Activated CD8-positive, alpha-beta T cell treated with anti-CD3 and anti-CD28 coated beads, Interleukin-2, amount 10 ng/mL, durations not matched to agents 7 days and 5 days (primary cell): ENCODE measurements around the gene ANKRD45. TPM values are rescaled to one million over a fixed set of nuclear protein-coding genes. Genes with fewer than 3 reads are reported as not detected.
"Not testable (repeated sequence)": the region's sequence is repeated elsewhere in the genome, so short reads cannot be mapped to it uniquely, and the experiment has no call there.

Experiments
- ATAC-seq: fragments of 150-1000 bp; cut with Tn5 transposase; one replicate; pipeline ENCODE4 v1.10.0; 2021; ENCODE audit warnings: moderate library complexity
- CTCF ChIA-PET: fragments of 350-600 bp; sonication (Branson Sonifier 250); formaldehyde crosslinking; loops from one replicate; lab custom pipeline; 2021; ENCODE audit warnings: antibody characterized with exemption; lab: Charles Lee
- POLR2A ChIA-PET: fragments of 350-600 bp; sonication (Branson Sonifier 250); formaldehyde crosslinking; loops from one replicate; lab custom pipeline; 2021; ENCODE audit warnings: antibody characterized with exemption; lab: Charles Lee
- DNase-seq: peaks from one replicate; pipeline ENCODE4 v3.0.0-alpha.2; 2020
- H3K27ac Mint-ChIP-seq: one replicate; pipeline ENCODE4 v1.8.0; 2021; ENCODE audit warnings: mild to moderate bottlenecking, mixed read lengths
- H3K27me3 Mint-ChIP-seq: one replicate; pipeline ENCODE4 v1.8.0; 2021; ENCODE audit warnings: low read depth, mixed read lengths
- H3K36me3 Mint-ChIP-seq: one replicate; pipeline ENCODE4 v1.8.0; 2021; ENCODE audit warnings: low read depth, mixed read lengths
- H3K4me1 Mint-ChIP-seq: one replicate; pipeline ENCODE4 v1.8.0; 2021; ENCODE audit warnings: low read depth, mixed read lengths
- H3K4me3 Mint-ChIP-seq: one replicate; pipeline ENCODE4 v1.8.0; 2021; ENCODE audit warnings: mild to moderate bottlenecking, mixed read lengths
- H3K9me3 Mint-ChIP-seq: one replicate; pipeline ENCODE4 v1.8.0; 2022; ENCODE audit warnings: mixed read lengths; ENCODE audit not compliant: insufficient read depth
- total RNA-seq, 2 experiments: library from RNA; stranded (reverse); gene quantifications; one replicate each; pipeline ENCODE4 v1.2.3, GENCODE V29; 2021

The ANKRD45 gene, protein sequence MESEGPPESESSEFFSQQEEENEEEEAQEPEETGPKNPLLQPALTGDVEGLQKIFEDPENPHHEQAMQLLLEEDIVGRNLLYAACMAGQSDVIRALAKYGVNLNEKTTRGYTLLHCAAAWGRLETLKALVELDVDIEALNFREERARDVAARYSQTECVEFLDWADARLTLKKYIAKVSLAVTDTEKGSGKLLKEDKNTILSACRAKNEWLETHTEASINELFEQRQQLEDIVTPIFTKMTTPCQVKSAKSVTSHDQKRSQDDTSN
- not detected for total RNA-seq

- H3K27me3 Mint-ChIP-seq, result peaks cover 23% of the 10 kb centered on the region
- ChIA-PET CTCF (no interaction called here), POLR2A (no interaction called here)
- DNase-seq, result peak; percentile 39
- H3K36me3 Mint-ChIP-seq, result no peaks in the 10 kb centered on the region
- H3K4me3 Mint-ChIP-seq, result peak within 1 kb of the TSS; percentile 49
- H3K4me1 Mint-ChIP-seq, result peaks cover 19% of the 10 kb centered on the region
- no peak within 1 kb of the TSS for H3K27ac Mint-ChIP-seq
- ATAC-seq, result peak; percentile 55
- no peaks in the 10 kb centered on the region for H3K9me3 Mint-ChIP-seq
Measured at GRCh38 chr1:173669491-173669941, at the start of gene ANKRD45. Gene ANKRD45 (minus strand): TSS chr1:173669851. CDS start chr1:173659418, 10,433 bp downstream.

DNA sequence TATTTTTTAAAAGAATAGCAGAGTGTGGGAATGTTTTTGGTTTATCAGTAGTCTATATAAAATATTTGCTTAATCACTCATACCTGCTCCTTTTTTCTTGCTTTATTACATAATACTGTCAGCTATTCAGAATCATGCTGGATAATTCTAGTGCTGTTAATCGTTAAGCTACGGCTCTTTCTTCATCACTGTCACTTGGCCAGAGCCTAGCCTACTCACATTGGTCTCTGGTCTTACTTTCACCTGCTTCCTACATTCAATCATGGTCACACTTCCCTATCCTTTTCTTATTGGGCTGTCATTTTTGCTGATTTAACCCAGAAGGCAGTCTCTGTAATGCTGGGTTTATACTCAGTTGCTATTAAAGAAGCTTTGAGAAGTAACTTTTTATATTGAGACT lies 47.6 kb upstream of the ANKRD45 start:
- Mint-ChIP-seq H3K36me3 (peaks cover 28% of the 10 kb centered on the region), H3K4me3 (no peak overlapping the region), H3K9me3 (peaks cover 7% of the 10 kb centered on the region), H3K4me1 (peaks cover 26% of the 10 kb centered on the region), H3K27me3 (peaks cover under 1% of the 10 kb centered on the region), H3K27ac (no peak overlapping the region)
- ATAC-seq (no peak), DNase-seq (no peak)
- POLR2A ChIA-PET, result interaction anchor here (0.5 kb wide), 1 partner anchor 240 kb away, joined by 3 read pairs; the partner anchor contains the start of gene PRDX6
- CTCF ChIA-PET, result interaction anchor here (1.3 to 5.4 kb wide), 2 partner anchors 16 to 287 kb away, joined by 3 to 38 read pairs; no protein-coding TSS in a partner anchor

- DNase-seq (no peak), ATAC-seq (no peak)
Measured at GRCh38 chr1:173715538-173715844, 45.8 kb upstream of the ANKRD45 start.

DNA sequence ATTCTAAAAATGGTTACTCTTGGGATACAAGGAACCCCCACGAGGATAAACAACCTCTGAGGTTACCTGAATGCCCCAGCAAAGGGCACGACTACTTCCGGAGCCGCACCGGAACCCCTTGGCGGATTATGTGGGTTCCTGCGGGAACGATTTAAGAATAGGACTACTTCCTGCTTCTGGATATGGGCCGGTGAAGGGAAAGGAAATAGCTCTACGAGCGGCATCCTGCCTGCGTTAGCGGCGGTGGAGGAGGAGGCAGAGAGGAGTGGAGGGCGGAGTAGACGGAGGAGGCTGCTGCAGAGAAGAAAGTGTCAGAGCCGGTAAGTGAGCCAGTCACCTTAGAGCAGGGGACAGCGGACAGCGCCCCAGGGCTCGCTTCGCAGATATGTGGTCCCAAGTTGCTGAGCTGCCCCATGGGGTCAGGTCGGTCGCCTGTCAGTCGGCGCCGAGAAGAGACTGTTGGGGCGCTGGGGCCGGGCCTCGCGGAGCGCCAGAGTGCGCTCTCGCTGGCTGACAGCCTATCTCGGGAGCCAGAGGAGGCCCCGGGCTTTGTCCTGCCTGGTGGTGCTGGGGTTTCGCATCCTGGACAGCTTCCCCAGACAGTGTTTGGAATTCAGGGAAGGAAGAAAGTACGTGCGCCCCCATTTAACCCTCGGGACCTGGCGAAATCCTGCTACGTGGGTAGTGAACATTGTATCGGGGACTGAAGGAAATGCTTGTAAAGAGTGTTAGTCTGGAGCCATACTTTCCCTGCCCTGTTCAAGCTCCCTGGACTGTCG lies 45.3 kb upstream of the ANKRD45 start, which contains the start of gene KLHL20:
KLHL20 (plus strand) TSS at position 223 of the 779 bp plus-strand sequence. CDS start 1,063 bp downstream, outside the sequence.
- H3K4me3 Mint-ChIP-seq, result peak within 1 kb of the TSS; percentile 90
- peak; percentile 99 for ATAC-seq

More at GRCh38 chr1:173715538-173715844, 45.8 kb upstream of the ANKRD45 start:
- H3K4me3 Mint-ChIP-seq, result peak overlapping the region; percentile 90
- ChIA-PET POLR2A (interaction anchor here (0.8 to 2.5 kb wide), 10 partner anchors 32 to 286 kb away, joined by 3 to 28 read pairs (median 4); partner anchors contain the start of genes CENPL, DARS2, GAS5 and PRDX6), CTCF (interaction anchor here (1.4 to 5.4 kb wide), 3 partner anchors 237 to 285 kb away, joined by 3 to 38 read pairs (median 7); no protein-coding TSS in a partner anchor)
- peaks cover 10% of the 10 kb centered on the region for H3K27me3 Mint-ChIP-seq
- H3K27ac Mint-ChIP-seq, result peak overlapping the region; percentile 96
- peaks cover 20% of the 10 kb centered on the region for H3K36me3 Mint-ChIP-seq
- peaks cover 7% of the 10 kb centered on the region for H3K9me3 Mint-ChIP-seq
- peaks cover 24% of the 10 kb centered on the region for H3K4me1 Mint-ChIP-seq

GRCh38 chr1:173714441-173714758 lies 44.7 kb upstream of the ANKRD45 start:
- Mint-ChIP-seq H3K36me3 (peaks cover 18% of the 10 kb centered on the region), H3K4me3 (peak overlapping the region; percentile 90), H3K27ac (peak overlapping the region; percentile 96), H3K4me1 (peaks cover 24% of the 10 kb centered on the region), H3K9me3 (peaks cover 7% of the 10 kb centered on the region), H3K27me3 (peaks cover 15% of the 10 kb centered on the region)
- ATAC-seq (no peak), DNase-seq (no peak)
- ChIA-PET CTCF (interaction anchor here (0.7 to 5.4 kb wide), 8 partner anchors 8 to 548 kb away, joined by 3 to 38 read pairs (median 4); partner anchors contain the start of genes CENPL, DARS2 and ZBTB37), POLR2A (interaction anchor here (0.9 to 2.5 kb wide), 8 partner anchors 109 to 1085 kb away, joined by 3 to 28 read pairs (median 6); partner anchors contain the start of genes CENPL, DARS2, GAS5 and PRDX6)

More for the DNA sequence above, 45.3 kb upstream of the ANKRD45 start, which contains the start of gene KLHL20:
- Mint-ChIP-seq H3K27me3 (peaks cover 15% of the 10 kb centered on the region), H3K36me3 (peaks cover 20% of the 10 kb centered on the region), H3K9me3 (peaks cover 7% of the 10 kb centered on the region), H3K27ac (peak within 1 kb of the TSS; percentile 96), H3K4me1 (peaks cover 24% of the 10 kb centered on the region)
- peak; percentile 92 for DNase-seq
- CTCF ChIA-PET, result interaction anchor here (0.7 to 5.4 kb wide), 8 partner anchors 8 to 548 kb away, joined by 3 to 38 read pairs (median 4); partner anchors contain the start of genes CENPL, DARS2 and ZBTB37
- POLR2A ChIA-PET, result interaction anchor here (0.8 to 2.5 kb wide), 11 partner anchors 31 to 1085 kb away, joined by 3 to 28 read pairs (median 4); partner anchors contain the start of genes CENPL, DARS2, GAS5 and PRDX6

GRCh38 chr1:173708787-173709186 lies 39.1 kb upstream of the ANKRD45 start:
- DNase-seq, result no peak
- Mint-ChIP-seq H3K4me3 (no peak overlapping the region), H3K9me3 (peaks cover under 1% of the 10 kb centered on the region), H3K36me3 (no peaks in the 10 kb centered on the region), H3K27me3 (peaks cover 25% of the 10 kb centered on the region), H3K27ac (no peak overlapping the region), H3K4me1 (no peaks in the 10 kb centered on the region)
- no peak for ATAC-seq
- POLR2A ChIA-PET, result no interaction called here
- CTCF ChIA-PET, result interaction anchor here (1.5 kb wide), 1 partner anchor 279 kb away, joined by 4 read pairs; no protein-coding TSS in a partner anchor

- Mint-ChIP-seq H3K27ac (no peak overlapping the region), H3K9me3 (no peaks in the 10 kb centered on the region), H3K4me1 (no peaks in the 10 kb centered on the region), H3K4me3 (no peak overlapping the region), H3K27me3 (peaks cover 12% of the 10 kb centered on the region), H3K36me3 (no peaks in the 10 kb centered on the region)
- ChIA-PET CTCF (no interaction called here), POLR2A (no interaction called here)
- ATAC-seq (no peak), DNase-seq (no peak)
Measured at GRCh38 chr1:173705117-173705516, 35.5 kb upstream of the ANKRD45 start.

- no peak overlapping the region for H3K27ac Mint-ChIP-seq
- CTCF ChIA-PET, result no interaction called here
- H3K4me1 Mint-ChIP-seq, result no peaks in the 10 kb centered on the region
- H3K9me3 Mint-ChIP-seq, result no peaks in the 10 kb centered on the region
- H3K4me3 Mint-ChIP-seq, result no peak overlapping the region
- H3K36me3 Mint-ChIP-seq, result no peaks in the 10 kb centered on the region
- peaks cover 19% of the 10 kb centered on the region for H3K27me3 Mint-ChIP-seq
- ATAC-seq (no peak), DNase-seq (no peak)
- POLR2A ChIA-PET, result no interaction called here
Measured at GRCh38 chr1:173702736-173703135, 33.1 kb upstream of the ANKRD45 start.

- H3K36me3 Mint-ChIP-seq, H3K9me3 Mint-ChIP-seq, POLR2A ChIA-PET: not testable (repeated sequence)
Measured at GRCh38 chr1:173701299-173701698, 31.6 kb upstream of the ANKRD45 start.

DNA sequence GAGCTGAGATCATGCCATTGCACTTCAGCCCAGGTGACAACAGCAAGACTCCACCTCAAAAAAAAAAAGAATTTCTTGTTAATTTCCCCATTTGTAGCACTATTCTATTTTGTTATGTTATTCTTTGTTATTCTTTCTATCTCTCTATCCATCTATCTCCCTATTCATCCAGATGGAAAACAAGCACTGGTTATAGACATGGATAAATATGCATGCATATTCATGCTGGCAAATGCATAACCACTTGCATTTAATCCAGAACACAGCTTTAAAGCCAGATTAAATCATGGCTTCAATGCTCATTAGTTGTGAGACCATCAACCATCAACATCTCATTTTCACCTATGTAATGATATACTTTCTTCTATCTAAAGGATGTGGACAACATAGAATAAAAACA lies 23.6 kb upstream of the ANKRD45 start:
- peaks cover 5% of the 10 kb centered on the region for H3K4me1 Mint-ChIP-seq
- no peak overlapping the region for H3K4me3 Mint-ChIP-seq
- peaks cover 10% of the 10 kb centered on the region for H3K27me3 Mint-ChIP-seq
- no peaks in the 10 kb centered on the region for H3K9me3 Mint-ChIP-seq
- no peaks in the 10 kb centered on the region for H3K36me3 Mint-ChIP-seq
- CTCF ChIA-PET, result no interaction called here
- POLR2A ChIA-PET, result no interaction called here
- H3K27ac Mint-ChIP-seq, result no peak overlapping the region
- DNase-seq, result no peak
- ATAC-seq, result no peak

More at GRCh38 chr1:173701299-173701698, 31.6 kb upstream of the ANKRD45 start:
- H3K4me1 Mint-ChIP-seq, H3K27ac Mint-ChIP-seq, H3K4me3 Mint-ChIP-seq, CTCF ChIA-PET, ATAC-seq, DNase-seq: not testable (repeated sequence)
- peaks cover 22% of the 10 kb centered on the region for H3K27me3 Mint-ChIP-seq

GRCh38 chr1:173688300-173688699 lies 18.6 kb upstream of the ANKRD45 start:
- ATAC-seq (no peak), DNase-seq (no peak)
- no peak overlapping the region for H3K4me3 Mint-ChIP-seq
- no peaks in the 10 kb centered on the region for H3K9me3 Mint-ChIP-seq
- H3K36me3 Mint-ChIP-seq, result no peaks in the 10 kb centered on the region
- CTCF ChIA-PET, result no interaction called here
- H3K4me1 Mint-ChIP-seq, result peaks cover 8% of the 10 kb centered on the region
- no peaks in the 10 kb centered on the region for H3K27me3 Mint-ChIP-seq
- H3K27ac Mint-ChIP-seq, result peak overlapping the region; percentile 73
- POLR2A ChIA-PET, result no interaction called here
